GM19240 (cell line): ENCODE data around the gene PHGDH.
"Not testable (repeated sequence)": the region's sequence is repeated elsewhere in the genome, so short reads cannot be mapped to it uniquely, and the experiment has no call there.

Experiments
- DNase-seq: peaks from one replicate; pipeline ENCODE4 v3.0.0; 2011; ENCODE audit warnings: low spot score; ENCODE audit not compliant: insufficient read length

Gene PHGDH

GRCh38 chr1:119711804-119712341, at the start of gene PHGDH:
PHGDH (plus strand) TSS chr1:119711934; CDS start chr1:119712023, 89 bp downstream.
- DNase-seq = peak; percentile 64

DNA sequence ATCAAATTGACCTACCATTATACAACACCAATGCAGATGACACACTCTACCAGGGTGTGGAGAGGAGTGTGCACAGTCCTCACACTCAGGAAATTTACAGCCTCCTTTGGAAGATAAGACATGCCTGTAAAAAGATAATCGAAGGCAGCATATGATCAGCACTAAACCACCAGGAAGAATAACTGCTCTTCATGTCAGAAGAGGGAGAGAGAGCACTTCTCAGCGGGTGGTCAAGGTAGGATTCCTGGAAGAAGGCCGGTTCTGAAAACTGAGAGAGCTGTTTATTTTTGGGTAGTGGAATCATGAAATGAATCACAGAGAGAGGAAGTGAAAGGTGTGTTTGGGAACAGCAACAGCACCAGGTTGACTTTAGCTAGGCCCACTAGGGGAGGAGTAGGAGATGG, 49.7 kb upstream of the PHGDH start:
- no peak for DNase-seq

- no peak for DNase-seq
These were observed 47.7 kb upstream of the PHGDH start for GRCh38 chr1:119664067-119664466.

GRCh38 chr1:119667173-119667572, 44.6 kb upstream of the PHGDH start:
- DNase-seq = no peak

- DNase-seq = no peak
These were observed 40.8 kb upstream of the PHGDH start for GRCh38 chr1:119670898-119671297.

- no peak for DNase-seq
These were observed 38.4 kb upstream of the PHGDH start for GRCh38 chr1:119673171-119673940.

DNA sequence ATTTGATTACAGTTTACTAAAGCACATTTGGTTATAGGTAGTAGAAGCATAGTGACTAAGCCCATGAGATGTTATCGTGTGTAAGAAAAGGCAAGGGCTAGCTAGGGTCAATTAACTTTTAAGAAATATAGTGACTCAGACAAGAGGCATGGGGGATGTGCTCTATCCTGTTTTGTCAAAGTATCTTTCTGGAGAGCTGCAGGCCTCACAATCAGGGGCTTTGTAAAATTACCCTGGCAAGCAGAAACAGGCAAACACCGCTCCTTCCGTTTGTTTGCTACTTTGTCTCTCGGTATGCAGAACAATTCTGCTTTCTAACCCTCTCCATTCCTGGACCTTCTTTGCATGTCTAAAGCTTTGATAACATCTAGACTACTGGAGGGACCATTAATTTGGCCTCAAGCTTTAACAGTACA, 37.6 kb upstream of the PHGDH start:
- no peak for DNase-seq

GRCh38 chr1:119674835-119675289, 36.9 kb upstream of the PHGDH start:
- no peak for DNase-seq

DNA sequence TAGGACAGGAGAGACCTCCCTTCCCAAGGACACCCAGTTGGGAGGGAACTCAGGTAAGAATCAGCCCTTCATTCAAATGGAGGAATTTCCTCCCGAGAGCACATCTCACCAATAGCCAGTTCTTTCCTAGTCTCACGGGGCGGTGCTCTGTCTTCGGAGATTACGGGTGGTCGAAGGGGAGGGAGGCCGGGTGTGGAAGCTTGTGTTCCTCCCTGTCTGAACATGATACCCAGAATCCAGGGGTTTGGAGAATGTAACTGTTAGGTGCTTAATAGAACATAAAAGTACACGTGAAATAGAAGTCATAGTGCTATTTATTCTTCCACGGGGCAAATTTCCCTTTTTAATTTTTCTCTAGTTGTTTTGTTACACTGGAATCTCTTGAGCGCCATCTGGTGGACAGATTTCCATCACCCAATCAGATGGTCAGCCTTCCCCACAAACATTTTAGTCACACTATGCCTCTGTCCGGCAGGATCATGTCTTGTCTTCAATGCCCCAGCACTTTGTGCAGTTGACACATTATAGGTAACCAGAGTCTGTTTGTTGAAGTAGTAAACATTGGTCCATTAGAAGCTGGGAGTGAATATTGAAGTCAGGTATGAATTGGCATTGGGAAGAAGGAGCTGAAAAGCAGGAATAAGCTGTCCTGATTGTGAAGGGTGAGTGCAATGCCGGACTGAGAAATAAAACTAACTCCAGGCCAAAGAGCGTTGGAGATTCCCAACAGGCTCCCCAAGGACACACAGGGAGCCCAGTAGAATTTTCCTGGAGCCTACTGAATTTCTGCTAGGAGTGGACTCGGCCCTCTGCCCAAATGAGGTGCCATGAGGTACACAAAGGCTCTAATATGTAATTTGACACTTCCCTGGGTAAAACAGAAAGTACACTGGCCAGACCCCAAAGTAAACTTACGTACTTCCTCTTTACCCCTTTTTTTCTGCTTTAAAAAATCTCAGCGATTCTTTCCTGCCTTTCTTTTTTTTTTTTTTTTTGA, 36.1 kb upstream of the PHGDH start:
- DNase-seq = no peak

DNA sequence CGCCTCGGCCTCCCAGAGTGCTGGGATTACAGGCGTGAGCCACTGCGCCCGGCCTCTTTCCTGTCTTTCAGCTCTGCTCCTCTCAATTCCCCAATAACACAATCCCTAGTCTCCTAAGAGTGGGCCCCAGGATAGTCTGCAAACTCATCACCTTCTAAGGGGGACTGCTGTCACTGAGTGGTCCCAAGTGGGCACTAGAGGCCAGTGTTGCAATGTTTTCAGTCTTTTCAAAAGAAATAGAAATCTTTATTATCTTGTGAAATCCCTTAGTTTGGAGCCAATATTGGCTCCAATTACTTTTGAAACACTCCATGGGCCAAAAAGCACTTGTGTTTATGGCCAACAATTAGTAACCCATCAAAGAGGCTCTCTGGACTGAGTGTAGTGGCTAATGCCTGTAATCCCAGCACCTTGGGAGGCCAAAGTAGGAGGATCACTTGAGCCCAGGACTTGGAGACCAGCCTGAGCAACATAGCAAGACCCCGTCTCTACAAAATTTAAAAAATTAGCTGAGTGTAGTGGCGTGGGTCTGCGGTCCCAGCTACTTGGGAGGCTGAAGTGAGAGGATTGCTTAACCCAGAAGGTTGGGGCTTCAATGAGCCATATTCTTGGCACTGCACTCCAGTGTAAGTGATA, 35.0 kb upstream of the PHGDH start:
- DNase-seq = no peak

DNA sequence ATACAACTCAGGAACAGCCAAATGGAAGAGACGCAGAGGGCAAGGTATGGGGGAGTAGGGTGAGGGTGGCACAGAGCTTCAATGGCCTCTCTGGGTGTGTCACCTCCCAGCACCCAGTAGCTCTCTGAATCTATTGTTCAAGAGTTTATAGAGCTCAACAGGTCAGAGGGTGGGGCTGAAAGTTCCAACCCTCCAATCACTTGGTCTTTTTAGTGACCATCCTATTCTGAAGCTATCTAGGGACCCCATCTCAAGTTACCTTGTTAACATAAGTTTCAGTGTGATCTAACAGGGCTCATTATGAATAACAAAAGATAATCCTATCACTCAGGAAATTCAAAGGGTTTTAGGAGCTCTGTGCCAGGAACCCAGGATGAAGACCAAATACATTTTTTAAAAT, 32.5 kb upstream of the PHGDH start:
- no peak for DNase-seq

DNA sequence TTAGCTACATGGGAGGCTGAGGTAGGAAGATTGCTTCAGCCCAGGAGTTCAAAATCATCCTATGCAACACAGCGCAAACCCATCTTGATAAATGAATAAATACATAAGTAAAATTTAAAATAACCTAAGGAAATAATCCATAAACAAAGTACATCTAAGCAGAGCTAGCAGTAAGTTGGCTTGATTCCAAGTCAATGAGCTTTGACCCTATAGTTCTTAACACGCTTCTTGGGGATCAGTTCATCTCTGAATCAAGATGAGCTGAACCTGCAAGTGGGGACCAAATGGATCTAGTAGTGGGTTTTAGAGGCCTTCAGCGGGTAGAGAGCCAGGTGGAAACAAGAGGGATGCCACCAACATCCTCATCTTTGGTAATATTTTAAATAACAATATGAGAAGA, 31.5 kb upstream of the PHGDH start:
- DNase-seq = no peak

GRCh38 chr1:119680723-119681122, 31.0 kb upstream of the PHGDH start:
- DNase-seq = no peak

DNA sequence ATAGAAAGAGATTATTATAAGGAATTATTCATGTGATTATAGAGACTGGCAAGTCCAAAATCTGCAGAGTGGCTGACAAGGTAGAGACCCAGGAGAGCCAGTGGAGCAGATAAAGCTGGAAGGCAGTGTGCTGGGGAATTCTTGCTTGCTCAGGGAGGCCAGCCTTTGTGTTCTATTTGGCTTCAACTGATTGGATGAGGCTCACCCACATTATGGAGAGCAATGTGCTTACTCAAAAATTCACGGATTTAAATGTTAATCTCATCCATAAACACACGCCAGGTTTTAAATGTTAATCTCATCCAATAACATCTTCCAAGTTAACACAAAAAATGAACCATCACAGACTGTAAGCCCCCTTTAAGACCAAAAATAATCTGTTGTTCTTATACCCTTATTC, 30.2 kb upstream of the PHGDH start:
- DNase-seq = no peak

- no peak for DNase-seq
These were observed 29.6 kb upstream of the PHGDH start for GRCh38 chr1:119682141-119682540.

GRCh38 chr1:119683893-119684292, 27.8 kb upstream of the PHGDH start:
- no peak for DNase-seq

DNA sequence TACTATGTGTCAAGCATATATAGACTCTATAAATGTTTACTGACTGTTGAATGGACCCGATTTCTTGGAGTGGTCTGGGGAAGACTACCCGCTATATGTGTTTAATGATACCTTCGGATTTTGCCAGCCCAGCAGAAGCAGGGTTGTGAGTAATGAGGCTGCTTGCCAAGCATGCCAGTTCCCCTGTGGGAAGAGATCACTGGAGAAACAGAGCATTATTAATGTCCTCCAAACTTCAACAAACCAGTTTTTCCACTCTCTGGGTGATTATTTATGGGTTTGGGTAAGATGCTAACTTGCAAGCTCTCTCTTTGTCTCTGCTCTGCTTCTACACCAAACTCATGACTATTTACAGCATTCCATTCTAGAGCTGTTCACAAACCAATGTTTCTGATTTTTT, 25.1 kb upstream of the PHGDH start:
- no peak for DNase-seq

DNA sequence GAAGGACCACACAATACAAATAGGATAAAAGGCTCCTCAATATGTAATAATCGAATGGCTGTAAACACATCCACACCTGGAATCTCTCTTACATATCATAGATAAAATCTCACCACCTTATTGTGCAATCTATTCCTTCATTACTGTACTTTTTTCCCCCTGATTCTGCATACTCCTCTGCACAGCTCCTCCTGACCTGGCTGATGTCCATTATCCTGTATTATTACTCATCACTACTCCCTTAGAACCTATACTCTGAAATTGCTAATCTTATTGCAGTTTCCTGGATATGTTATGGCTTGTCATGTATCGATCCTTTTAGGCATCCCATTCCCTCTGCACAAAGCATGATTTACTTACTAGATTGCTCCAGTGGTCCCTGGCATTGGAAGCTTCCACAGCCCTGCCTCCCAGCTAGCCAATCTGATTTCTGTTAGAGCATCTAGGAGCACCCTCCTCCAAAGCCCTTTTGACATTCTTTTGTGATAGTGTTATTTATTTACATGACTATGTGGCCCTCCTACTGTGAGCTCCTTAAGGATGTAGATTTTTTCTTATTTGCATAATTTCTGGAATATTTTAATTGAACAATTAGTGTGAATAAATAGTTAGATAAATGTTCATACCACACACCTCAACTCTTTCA, 24.2 kb upstream of the PHGDH start:
- no peak for DNase-seq

DNA sequence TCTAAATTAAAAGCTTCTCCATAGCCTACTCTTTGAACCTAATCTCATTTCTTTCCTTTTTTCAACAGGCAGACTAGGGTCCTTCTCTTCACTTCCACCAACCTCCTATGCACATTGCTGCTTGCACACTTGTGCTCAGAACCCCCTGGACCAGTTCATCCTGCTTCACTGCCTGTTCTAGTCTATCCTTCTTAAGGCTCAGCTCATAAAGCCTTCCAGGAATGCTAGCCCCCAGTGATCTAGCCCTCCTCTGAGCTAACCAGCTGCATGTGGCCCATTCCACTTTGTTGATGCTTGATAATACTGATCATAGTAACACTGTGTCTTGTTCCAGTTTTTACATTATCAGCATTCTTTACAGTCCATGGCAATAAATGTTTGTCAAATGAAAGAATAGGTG, 22.9 kb upstream of the PHGDH start:
- no peak for DNase-seq

DNA sequence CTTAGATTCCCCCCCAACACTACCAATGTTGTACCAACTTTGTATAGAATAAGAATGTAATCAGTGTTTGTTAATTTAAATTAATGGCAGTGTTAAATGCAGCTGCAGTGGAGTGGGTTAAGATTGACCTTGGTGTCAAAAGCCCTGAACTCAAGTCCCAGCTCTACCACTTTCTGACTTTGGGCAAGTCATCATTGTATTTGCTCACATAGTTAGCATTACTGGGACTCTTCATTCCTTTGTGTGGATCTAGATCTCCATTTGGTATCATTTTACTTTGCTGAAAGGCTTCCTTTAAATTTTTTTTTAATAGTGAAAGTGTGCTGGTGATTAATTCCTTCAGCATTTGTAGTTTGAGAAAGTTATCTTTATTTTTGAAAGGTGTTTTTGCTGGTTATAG, 22.2 kb upstream of the PHGDH start:
- DNase-seq = no peak

- DNase-seq = not testable (repeated sequence)
These were observed 14.9 kb upstream of the PHGDH start for GRCh38 chr1:119696863-119697262.
